Activated CD8-positive, alpha-beta memory T cell treated with anti-CD3 and anti-CD28 coated beads for 4 hours (primary cell): Measurements from ENCODE around the gene CCSAP.
"Not testable (repeated sequence)": the region's sequence is repeated elsewhere in the genome, so short reads cannot be mapped to it uniquely, and the experiment has no call there.

ENCODE experiments used
- DNase-seq, 2 donors: peaks; one replicate each; pipeline ENCODE4 v3.0.0-alpha.2; 2020; ENCODE audit warnings: low read depth in 2 of 2

CCSAP gene

DNA sequence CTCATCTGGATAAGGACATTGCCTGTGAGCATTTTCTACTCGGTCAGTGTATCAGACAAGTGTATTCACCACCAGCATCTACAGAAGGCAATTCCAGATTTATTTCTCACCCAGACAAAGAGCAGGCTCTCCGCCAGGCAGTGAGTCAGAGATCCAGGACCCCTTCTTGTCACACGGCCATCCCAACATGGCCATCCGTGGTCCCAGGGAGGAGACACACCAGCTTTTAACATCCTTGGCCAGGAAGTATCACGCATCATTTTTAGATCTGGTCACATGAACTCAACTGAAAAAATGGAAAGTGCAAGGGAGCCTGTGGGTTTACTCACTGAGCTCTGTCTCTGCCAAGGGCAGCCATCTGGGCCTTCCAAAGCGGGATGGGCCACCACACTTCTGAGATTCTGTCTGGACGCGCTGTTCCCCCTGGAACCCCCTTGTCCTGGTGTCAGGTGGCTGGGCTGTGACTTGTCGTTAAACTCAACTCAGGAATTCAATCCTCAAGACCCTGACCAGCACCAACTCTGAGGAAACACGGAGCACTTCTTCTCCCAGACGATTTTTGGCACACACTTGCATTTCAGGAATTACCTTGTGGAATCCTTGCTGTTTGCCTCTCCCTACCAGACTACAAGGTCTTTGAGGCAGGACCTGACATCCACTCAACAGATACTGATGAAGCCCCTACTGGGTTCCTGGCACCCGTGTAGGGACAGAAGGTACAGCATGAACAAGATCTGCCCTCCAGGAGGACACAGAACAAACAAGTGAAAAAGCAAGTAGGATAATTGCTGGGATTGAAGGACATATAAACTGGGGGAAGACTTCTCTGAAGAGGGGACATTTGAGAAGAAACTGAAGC, 21.6 kb upstream of the CCSAP start:
- no peak for DNase-seq

DNA sequence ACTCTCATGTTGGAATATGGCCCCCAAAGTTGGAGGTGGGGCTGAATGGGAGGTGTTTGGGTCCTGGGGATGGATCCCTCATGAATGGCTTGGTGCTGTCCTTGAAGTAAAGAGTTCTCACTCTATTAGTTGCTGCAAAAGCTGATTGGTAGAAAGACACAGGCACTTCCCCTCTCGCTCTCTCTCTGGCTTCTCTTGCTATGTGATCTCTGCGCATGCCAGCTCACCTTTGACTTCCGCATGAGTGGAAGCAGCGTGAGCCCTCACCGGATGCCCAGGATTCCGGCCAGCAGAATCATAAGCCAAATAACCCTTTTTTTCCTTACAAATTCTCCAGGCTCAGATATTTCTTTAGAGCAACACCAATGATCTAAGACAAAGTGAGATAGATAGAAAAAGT, 20.9 kb upstream of the CCSAP start:
- no peak for DNase-seq

GRCh38 chr1:229360420-229360819, 17.6 kb upstream of the CCSAP start:
- DNase-seq = no peak

DNA sequence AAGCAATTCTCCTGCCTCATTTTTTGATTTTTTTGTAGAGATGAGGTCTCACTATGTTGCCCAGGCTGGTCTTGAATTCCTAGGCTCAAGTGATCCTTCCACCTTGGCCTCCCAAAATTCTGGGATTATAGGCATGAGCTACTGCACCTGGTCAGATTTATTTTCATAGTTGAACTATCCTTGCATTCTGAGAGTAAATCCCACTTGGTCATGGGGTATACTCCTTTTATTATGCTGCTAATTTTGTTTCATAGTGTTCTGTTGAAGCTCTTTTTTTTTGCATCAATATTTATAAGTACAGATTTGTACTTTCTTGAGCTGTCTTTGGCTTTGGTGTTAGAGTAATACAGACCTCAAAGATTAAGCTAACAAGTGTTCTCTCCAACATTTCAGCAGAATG, 12.8 kb upstream of the CCSAP start:
- DNase-seq = no peak

DNA sequence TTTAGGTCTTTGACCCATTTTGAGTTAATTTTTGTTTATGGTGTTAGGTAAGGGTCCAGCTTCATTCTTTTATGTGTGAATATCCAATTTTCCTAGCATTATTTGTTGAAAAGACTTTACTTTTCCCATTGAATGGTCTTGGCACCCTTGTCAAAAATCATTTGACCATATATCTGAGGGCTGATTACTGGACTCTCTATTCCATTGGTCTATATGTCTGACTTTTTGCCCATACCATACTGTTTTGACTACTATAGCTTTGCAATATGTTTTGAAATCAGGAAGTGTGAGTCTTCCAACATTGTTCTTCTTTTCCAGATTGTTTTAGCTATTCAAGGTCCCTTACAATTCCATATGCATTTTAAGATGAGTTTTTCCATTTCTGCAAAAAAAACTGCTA, 11.4 kb upstream of the CCSAP start:
- DNase-seq = no peak

DNA sequence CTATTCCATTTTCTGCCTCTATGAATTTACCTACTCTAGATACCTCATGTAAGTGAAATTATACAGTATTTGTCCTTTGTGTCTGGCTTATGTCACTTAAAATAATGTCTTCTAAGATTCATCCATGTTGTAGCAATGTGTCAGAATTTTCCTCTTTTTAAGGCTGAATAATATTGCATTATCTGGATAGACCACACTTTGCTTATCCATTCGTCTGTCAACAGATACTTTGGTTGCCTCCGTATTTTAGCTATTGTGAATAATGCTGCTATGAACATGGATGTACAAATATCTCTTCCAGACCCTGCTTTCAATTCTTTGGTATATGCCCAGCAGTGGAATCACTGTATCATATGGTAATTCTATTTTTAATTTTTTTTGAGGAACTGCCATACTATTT, 10.1 kb upstream of the CCSAP start:
- DNase-seq = no peak

DNA sequence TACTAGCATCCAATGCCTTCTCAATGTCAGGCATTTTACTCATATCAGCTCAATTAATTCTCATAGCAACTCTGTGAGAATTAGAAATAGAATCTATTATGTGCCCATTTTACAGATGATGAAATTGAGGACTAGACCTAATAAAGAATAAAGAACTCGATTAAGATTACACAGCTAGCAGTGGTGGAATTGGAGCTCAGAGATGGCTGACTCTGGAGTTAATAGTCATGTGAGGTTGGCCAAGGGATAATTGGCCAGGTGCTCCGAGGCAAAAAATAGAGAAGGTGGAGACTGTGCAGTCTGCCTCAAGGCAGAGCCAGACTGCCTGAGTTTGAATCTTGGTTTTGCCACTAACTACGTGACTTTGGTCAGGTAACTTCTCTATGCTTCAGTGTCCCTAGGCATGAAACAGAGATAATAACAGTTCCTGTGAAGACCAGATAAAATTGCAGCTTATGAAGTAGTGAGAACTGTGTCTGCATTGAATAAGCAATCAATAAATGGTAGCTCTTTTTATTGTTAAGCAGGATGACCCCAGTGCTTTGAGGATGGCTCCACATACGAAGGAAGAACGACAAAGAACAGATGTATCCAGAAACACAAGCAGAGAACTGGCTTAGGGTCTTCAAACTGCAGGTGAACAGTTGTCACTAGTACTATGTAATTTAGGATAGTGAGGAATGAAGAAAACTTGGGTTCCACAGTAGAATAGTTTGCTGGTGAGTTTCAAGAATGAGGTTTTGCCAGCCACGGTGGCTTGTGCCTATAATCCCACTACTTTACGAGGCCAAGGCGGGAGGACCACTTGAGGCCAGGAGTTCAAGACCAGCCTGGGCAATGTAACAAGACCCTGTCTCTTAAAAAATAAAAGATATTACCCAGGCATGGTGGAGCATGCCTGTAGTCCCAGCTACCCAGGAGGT, 6.9 kb upstream of the CCSAP start:
- DNase-seq = no peak

- no peak for DNase-seq
Observed at GRCh38 chr1:229347528-229347927, 4.7 kb upstream of the CCSAP start.

- DNase-seq = no peak
Observed at GRCh38 chr1:229344937-229345684, 2.3 kb upstream of the CCSAP start.

- DNase-seq = no peak
Observed at GRCh38 chr1:229344139-229344538, 1.3 kb upstream of the CCSAP start.

- DNase-seq = peak; percentile 51 to 62
Observed at GRCh38 chr1:229341774-229342655, 832 bp downstream of the CCSAP start.

GRCh38 chr1:229340496-229340895, 2.4 kb downstream of the CCSAP start:
- no peak for DNase-seq

- DNase-seq = no peak
Observed at GRCh38 chr1:229339520-229339919, 3.3 kb downstream of the CCSAP start.

DNA sequence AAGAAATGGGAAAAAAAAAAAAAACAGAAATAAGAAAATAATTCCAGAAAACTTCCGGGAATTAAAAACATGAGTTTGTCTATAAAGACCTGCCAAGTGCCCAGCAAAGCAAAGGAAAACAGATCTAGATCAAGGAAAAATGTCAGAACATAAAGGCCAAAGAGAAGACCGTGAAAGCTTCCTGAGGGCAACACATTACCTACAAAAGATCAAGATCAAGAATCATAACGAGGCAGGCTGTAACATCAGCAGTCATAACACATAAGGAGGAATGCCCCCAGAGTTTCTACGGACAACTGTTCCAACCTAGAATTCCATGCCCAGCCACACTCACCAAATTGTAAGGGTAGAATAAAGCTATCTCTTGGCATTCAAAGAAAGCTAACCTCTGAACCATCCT, 3.8 kb downstream of the CCSAP start:
- DNase-seq = no peak

DNA sequence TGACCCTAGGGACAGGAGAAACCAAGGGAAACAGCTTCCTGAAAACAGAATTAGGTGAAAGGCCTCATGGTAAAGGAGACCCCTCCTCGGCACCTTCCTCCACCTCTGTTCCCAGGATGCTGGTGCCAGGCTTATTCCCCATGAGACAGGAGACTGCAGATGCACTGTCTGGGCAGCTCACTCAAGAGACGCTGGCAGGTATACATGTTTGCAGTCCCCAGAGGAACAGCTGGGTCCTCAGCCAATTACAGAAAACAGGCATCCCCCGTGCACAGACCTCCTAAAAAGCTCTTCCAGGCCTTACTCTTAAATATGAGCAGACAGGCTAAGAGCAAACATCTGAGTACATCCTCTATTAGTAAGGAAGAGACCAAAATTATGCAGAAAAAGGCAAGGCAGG, 6.5 kb downstream of the CCSAP start:
- no peak for DNase-seq

- DNase-seq = no peak
Observed at GRCh38 chr1:229334716-229335115, 8.1 kb downstream of the CCSAP start.

- DNase-seq = no peak
Observed at GRCh38 chr1:229334269-229334668, 8.6 kb downstream of the CCSAP start.

GRCh38 chr1:229328598-229329362, 14.1 kb downstream of the CCSAP start:
- no peak for DNase-seq

DNA sequence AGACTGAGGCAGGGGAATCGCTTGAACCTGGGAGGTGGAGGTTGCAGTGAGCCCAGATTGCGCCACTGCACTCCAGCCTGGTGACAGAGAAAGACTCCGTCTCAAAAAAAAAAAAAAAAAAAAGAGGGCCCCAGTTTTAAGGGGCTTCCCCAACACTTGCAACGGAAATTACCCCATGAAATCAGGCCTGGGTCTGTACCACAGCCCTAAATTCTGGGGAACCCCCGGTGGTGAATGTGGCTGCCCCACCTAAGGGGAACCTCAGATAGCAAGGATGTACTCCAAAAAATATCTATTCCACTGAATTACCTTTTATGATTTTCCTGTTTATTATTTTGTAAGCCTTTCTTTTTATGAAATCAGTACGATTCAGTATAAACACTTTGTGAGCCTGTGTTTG, 15.1 kb downstream of the CCSAP start:
- not testable (repeated sequence) for DNase-seq

GRCh38 chr1:229326601-229327000, 16.2 kb downstream of the CCSAP start:
- DNase-seq = no peak
